ENCODE results near the gene SYNC.

- no peak for TF ChIP-seq POLR2A (IDR thresholded peaks at IDR 0.05)
- TF ChIP-seq, protein P1, sequence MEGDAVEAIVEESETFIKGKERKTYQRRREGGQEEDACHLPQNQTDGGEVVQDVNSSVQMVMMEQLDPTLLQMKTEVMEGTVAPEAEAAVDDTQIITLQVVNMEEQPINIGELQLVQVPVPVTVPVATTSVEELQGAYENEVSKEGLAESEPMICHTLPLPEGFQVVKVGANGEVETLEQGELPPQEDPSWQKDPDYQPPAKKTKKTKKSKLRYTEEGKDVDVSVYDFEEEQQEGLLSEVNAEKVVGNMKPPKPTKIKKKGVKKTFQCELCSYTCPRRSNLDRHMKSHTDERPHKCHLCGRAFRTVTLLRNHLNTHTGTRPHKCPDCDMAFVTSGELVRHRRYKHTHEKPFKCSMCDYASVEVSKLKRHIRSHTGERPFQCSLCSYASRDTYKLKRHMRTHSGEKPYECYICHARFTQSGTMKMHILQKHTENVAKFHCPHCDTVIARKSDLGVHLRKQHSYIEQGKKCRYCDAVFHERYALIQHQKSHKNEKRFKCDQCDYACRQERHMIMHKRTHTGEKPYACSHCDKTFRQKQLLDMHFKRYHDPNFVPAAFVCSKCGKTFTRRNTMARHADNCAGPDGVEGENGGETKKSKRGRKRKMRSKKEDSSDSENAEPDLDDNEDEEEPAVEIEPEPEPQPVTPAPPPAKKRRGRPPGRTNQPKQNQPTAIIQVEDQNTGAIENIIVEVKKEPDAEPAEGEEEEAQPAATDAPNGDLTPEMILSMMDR (IDR thresholded peaks at IDR 0.05) = no peak
- TF ChIP-seq EP300 (IDR thresholded peaks at IDR 0.05) = peak in 1 of 2 donors; percentile 82
Measured at GRCh38 chr1:32684167-32684811, 18.3 kb downstream of the SYNC start.

Data from tibial nerve (tissue), 4 donors.